Measurements from ENCODE around the gene MAP6. TPM values are rescaled to one million over a fixed set of nuclear protein-coding genes. Genes with fewer than 3 reads are reported as not detected.

MAP6 gene
- total and polyA plus RNA-seq, 2 of the 13 experiments (the other 11 are each of a cell fraction or from before 2014, with no cell fraction given) = 0.04 TPM; not detected in 1

DNA sequence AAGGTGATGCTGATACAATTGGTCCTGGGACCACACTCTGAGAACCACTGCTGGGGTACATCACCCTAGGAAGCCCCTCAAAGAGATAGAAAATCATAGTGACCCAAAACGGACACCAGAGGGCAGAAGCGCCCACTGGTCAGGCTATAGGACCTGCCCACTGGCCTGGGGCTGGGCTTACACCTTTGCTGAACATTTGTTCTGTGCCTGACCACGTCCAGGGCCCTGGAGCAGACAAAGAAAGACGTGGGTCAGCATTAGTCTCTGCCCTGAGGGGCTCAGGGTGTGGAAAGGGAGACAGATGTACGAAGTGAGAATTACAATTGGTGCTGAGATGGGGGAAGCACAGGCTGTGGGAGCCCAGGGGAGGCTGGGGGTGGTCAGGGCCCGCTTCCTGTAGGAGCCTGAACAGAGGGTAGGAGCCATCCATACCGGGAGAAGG lies 121.2 kb downstream of the MAP6 start (continued):
- TF ChIP-seq, protein P1, sequence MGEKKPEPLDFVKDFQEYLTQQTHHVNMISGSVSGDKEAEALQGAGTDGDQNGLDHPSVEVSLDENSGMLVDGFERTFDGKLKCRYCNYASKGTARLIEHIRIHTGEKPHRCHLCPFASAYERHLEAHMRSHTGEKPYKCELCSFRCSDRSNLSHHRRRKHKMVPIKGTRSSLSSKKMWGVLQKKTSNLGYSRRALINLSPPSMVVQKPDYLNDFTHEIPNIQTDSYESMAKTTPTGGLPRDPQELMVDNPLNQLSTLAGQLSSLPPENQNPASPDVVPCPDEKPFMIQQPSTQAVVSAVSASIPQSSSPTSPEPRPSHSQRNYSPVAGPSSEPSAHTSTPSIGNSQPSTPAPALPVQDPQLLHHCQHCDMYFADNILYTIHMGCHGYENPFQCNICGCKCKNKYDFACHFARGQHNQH (CRISPR knock-in tag; IDR thresholded peaks at IDR 0.05) = no peak; the same call in 1 of the 2 replicates
- TF ChIP-seq, protein P2, sequence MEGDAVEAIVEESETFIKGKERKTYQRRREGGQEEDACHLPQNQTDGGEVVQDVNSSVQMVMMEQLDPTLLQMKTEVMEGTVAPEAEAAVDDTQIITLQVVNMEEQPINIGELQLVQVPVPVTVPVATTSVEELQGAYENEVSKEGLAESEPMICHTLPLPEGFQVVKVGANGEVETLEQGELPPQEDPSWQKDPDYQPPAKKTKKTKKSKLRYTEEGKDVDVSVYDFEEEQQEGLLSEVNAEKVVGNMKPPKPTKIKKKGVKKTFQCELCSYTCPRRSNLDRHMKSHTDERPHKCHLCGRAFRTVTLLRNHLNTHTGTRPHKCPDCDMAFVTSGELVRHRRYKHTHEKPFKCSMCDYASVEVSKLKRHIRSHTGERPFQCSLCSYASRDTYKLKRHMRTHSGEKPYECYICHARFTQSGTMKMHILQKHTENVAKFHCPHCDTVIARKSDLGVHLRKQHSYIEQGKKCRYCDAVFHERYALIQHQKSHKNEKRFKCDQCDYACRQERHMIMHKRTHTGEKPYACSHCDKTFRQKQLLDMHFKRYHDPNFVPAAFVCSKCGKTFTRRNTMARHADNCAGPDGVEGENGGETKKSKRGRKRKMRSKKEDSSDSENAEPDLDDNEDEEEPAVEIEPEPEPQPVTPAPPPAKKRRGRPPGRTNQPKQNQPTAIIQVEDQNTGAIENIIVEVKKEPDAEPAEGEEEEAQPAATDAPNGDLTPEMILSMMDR (CRISPR knock-in tag; IDR thresholded peaks at IDR 0.05) = peak; percentile 92
- TF ChIP-seq ATM (IDR thresholded peaks at IDR 0.05; ENCODE audit: borderline replicate concordance) (no peak), PITX1 (CRISPR knock-in tag; IDR thresholded peaks at IDR 0.05) (no peak), SP5 (CRISPR knock-in tag; IDR thresholded peaks at IDR 0.05; ENCODE audit: borderline replicate concordance, low read depth) (peak; percentile 29; the same call in 1 of the 2 replicates), ZMYM2 (CRISPR knock-in tag; IDR thresholded peaks at IDR 0.05) (no peak), SMYD3 (CRISPR knock-in tag; IDR thresholded peaks at IDR 0.05) (no peak), KLF6 (CRISPR knock-in tag; IDR thresholded peaks at IDR 0.05) (no peak), ZEB1 (IDR thresholded peaks at IDR 0.05; ENCODE audit: insufficient replicate concordance, low read depth) (no peak), ZSCAN31 (CRISPR knock-in tag; IDR thresholded peaks at IDR 0.05; ENCODE audit: low read depth) (no peak), ZNF644 (CRISPR knock-in tag; IDR thresholded peaks at IDR 0.05; ENCODE audit: low read depth) (no peak), FLYWCH1 (CRISPR knock-in tag; IDR thresholded peaks at IDR 0.05) (no peak), ZNF557 (CRISPR knock-in tag; IDR thresholded peaks at IDR 0.05) (no peak), ZNF572 (CRISPR knock-in tag; IDR thresholded peaks at IDR 0.05) (no peak), RXRA (CRISPR knock-in tag; IDR thresholded peaks at IDR 0.05) (0 out of 2 replicates have a peak, but pooled peaks have one; percentile 30), STAG1 (CRISPR knock-in tag; IDR thresholded peaks at IDR 0.05) (peak; percentile 91), TOE1 (CRISPR knock-in tag; IDR thresholded peaks at IDR 0.05) (no peak), ZBTB7B (CRISPR knock-in tag; IDR thresholded peaks at IDR 0.05) (peak; percentile 76; the same call in 1 of the 2 replicates), ZBTB3 (CRISPR knock-in tag; IDR thresholded peaks at IDR 0.05; ENCODE audit: borderline replicate concordance, low read depth) (no peak), ZNF569 (CRISPR knock-in tag; IDR thresholded peaks at IDR 0.05; ENCODE audit: borderline replicate concordance) (no peak), ZNF550 (CRISPR knock-in tag; IDR thresholded peaks at IDR 0.05; ENCODE audit: borderline replicate concordance) (no peak), TEAD3 (CRISPR knock-in tag; optimal IDR thresholded peaks at IDR 0.05; ENCODE audit: borderline replicate concordance) (no peak), MAFG (CRISPR knock-in tag; IDR thresholded peaks at IDR 0.05) (no peak), ATF2 (CRISPR knock-in tag; IDR thresholded peaks at IDR 0.05) (no peak), ZNF276 (CRISPR knock-in tag; IDR thresholded peaks at IDR 0.05; ENCODE audit: low read depth) (no peak)
- TF ChIP-seq, protein P3, sequence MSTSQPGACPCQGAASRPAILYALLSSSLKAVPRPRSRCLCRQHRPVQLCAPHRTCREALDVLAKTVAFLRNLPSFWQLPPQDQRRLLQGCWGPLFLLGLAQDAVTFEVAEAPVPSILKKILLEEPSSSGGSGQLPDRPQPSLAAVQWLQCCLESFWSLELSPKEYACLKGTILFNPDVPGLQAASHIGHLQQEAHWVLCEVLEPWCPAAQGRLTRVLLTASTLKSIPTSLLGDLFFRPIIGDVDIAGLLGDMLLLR (CRISPR knock-in tag; IDR thresholded peaks at IDR 0.05) = no peak
